Esophagus muscularis mucosa (tissue), 4 donors: Measurements from ENCODE around the gene MCOLN2. TPM values are rescaled to one million over a fixed set of nuclear protein-coding genes. Genes with fewer than 3 reads are reported as not detected.
"Not testable (repeated sequence)": the region's sequence is repeated elsewhere in the genome, so short reads cannot be mapped to it uniquely, and the experiment has no call there.

Experiments
- DNase-seq: peaks from one replicate; pipeline ENCODE4 v3.0.0-alpha.2; 2017; ENCODE audit errors: extremely low spot score
- H3K27ac ChIP-seq, 4 donors: fragments of 200-600 bp; sonication (generic); replicated peaks in 1 of 4; 1 replicate in 3 of 4; 2 replicates in 1 of 4; pipeline ENCODE4 v1.5.1; 2016 to 2019; ENCODE audit warnings: mild to moderate bottlenecking in 1 of 4
- H3K27me3 ChIP-seq, 4 donors: fragments of 200-600 bp; sonication (generic); one replicate each; pipeline versions ENCODE4 v1.5.1 to v1.6.0; 2016 to 2019
- H3K36me3 ChIP-seq, 4 donors: fragments of 200-600 bp; sonication (generic); one replicate each; pipeline ENCODE4 v1.5.1; 2016 to 2019
- H3K4me1 ChIP-seq, 4 donors: fragments of 200-600 bp; sonication (generic); one replicate each; pipeline ENCODE4 v1.5.1; 2016 to 2019
- H3K4me3 ChIP-seq, 4 donors: fragments of 200-600 bp; sonication (generic); 1 replicate in 2 of 4; 2 replicates in 2 of 4; pipeline ENCODE4 v1.5.1; 2016 to 2019; ENCODE audit warnings: mild to moderate bottlenecking in 4 of 4, moderate library complexity in 1 of 4
- H3K9me3 ChIP-seq, 4 donors: fragments of 200-600 bp; sonication (generic); 1 replicate in 3 of 4; 2 replicates in 1 of 4; pipeline ENCODE4 v1.5.1; 2016 to 2019
- EP300 ChIP-seq: sonication (generic); formaldehyde crosslinking; IDR thresholded peaks from one replicate; pipeline ENCODE4 v1.6.1; 2017; ENCODE audit warnings: antibody characterized with exemption
- POLR2A ChIP-seq: fragments of 450-650 bp; IDR thresholded peaks from one replicate; pipeline ENCODE4 v1.6.1; 2017; ENCODE audit warnings: antibody characterized with exemption, moderate library complexity, mild to moderate bottlenecking, low read depth
- POLR2AphosphoS5 ChIP-seq, 2 donors: sonication (generic); formaldehyde crosslinking; IDR thresholded peaks; one replicate each; pipeline ENCODE4 v1.6.1; 2017; ENCODE audit warnings: antibody characterized with exemption in 2 of 2
- WGBS: methylation state at CpG from one replicate; pipeline ENCODE4 v1.1.5; 2018; 5-methylcytosine and 5-hydroxymethylcytosine counted together
- intact Hi-C: fragments of 100-400 bp; cut with DNase I; formaldehyde crosslinking; loops from one replicate; pipeline ENCODE4 v1.15.1; 2023
- total RNA-seq, 4 donors: library from RNA; depleted of rRNA; stranded (reverse); fragments of >200 nt; gene quantifications; one replicate each; pipeline versions ENCODE4 v1.1.0 to v1.2.1, GENCODE V29; 2016
- TF ChIP-seq, protein P1 (sequence below), 3 experiments: fragments of 200-600 bp in 2 of 3; fragments of 450-650 bp in 1 of 3; sonication (generic) in 2 of 3; IDR thresholded peaks; one replicate each; pipeline ENCODE4 v1.5.1; 2017 to 2019; ENCODE audit warnings: antibody characterized with exemption in 3 of 3, mild to moderate bottlenecking in 2 of 3, moderate library complexity in 1 of 3

The MCOLN2 gene
- total RNA-seq, 4 donors from 2014 or later, result under 0.01 to 0.83 (median 0.18) TPM

DNA sequence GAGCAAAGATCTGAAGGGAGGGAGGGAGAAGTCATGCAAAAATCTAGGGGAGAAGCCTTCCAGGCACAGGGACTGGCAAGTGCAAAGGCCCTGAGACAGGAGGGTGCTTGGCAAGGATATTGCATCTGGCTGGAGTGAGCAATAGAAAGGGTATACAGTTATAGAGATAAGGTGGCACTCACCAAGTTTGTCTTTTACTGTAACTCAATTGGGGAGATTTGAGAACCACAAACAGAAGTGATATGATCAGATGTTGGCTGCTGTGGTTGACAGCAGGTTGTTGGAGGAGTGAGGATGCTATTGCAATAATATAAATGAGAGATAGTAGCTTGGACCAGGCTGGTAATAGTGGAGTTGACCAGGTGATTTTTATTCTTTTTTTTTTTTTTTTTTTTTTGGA lies 25.8 kb upstream of the MCOLN2 start:
- no peak for DNase-seq
- TF ChIP-seq POLR2AphosphoS5 (IDR thresholded peaks at IDR 0.05) (no peak), EP300 (no peak), POLR2A (no peak)
- TF ChIP-seq, protein P1, sequence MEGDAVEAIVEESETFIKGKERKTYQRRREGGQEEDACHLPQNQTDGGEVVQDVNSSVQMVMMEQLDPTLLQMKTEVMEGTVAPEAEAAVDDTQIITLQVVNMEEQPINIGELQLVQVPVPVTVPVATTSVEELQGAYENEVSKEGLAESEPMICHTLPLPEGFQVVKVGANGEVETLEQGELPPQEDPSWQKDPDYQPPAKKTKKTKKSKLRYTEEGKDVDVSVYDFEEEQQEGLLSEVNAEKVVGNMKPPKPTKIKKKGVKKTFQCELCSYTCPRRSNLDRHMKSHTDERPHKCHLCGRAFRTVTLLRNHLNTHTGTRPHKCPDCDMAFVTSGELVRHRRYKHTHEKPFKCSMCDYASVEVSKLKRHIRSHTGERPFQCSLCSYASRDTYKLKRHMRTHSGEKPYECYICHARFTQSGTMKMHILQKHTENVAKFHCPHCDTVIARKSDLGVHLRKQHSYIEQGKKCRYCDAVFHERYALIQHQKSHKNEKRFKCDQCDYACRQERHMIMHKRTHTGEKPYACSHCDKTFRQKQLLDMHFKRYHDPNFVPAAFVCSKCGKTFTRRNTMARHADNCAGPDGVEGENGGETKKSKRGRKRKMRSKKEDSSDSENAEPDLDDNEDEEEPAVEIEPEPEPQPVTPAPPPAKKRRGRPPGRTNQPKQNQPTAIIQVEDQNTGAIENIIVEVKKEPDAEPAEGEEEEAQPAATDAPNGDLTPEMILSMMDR (IDR thresholded peaks at IDR 0.05), result no peak
- Histone ChIP-seq H3K27me3 (no peaks in the 10 kb centered on the region), H3K36me3 (no peaks in the 10 kb centered on the region), H3K27ac (no peak overlapping the region), H3K4me3 (no peak overlapping the region), H3K4me1 (no peaks in the 10 kb centered on the region), H3K9me3 (no peaks in the 10 kb centered on the region)
- intact Hi-C loops, result loop anchor here (10.0 kb wide), 1 partner anchor 78 kb away; no protein-coding TSS in a partner anchor

DNA sequence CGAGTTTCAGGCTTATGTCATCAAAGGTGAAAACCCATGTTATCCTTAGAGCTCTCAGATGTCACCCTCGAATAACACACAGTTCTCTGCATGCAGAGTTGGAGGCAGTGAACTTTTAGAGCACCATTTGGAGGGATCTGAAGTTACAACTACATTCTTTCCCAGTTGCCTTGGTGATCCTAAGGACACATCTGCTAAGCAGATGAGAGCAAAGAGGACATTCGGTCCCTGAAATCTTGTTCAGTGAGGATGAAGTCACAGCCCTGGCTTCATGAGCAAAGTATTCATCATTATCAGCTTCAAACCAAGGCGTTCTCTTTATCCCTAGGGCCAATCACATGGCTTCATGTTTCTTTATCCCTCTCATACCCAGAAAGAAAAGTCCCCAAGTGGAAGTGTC lies 23.1 kb upstream of the MCOLN2 start:
- WGBS, result 78% methylated on average over 4 of the region's 4 CpGs
- DNase-seq, result no peak
- intact Hi-C loops, result loop anchor here (10.0 kb wide), 1 partner anchor 75 kb away; no protein-coding TSS in a partner anchor
- H3K9me3 ChIP-seq, result peaks cover 0 to 5% (median 1%) of the 10 kb centered on the region in 4 donors
- TF ChIP-seq POLR2A (no peak), EP300 (no peak), POLR2AphosphoS5 (IDR thresholded peaks at IDR 0.05) (no peak)
- TF ChIP-seq, protein P1 (IDR thresholded peaks at IDR 0.05), result no peak
- H3K4me1 ChIP-seq, result no peaks in the 10 kb centered on the region
- no peaks in the 10 kb centered on the region for H3K27me3 ChIP-seq
- H3K27ac ChIP-seq, result no peak overlapping the region
- H3K36me3 ChIP-seq, result no peaks in the 10 kb centered on the region
- H3K4me3 ChIP-seq, result no peak overlapping the region

- no peak for DNase-seq
- Histone ChIP-seq H3K9me3 (peaks cover 0 to 10% (median 5%) of the 10 kb centered on the region in 4 donors), H3K27me3 (no peaks in the 10 kb centered on the region), H3K27ac (no peak overlapping the region), H3K36me3 (no peaks in the 10 kb centered on the region), H3K4me1 (no peaks in the 10 kb centered on the region), H3K4me3 (no peak overlapping the region)
- intact Hi-C loops, result no loop called here
- no peak for TF ChIP-seq POLR2AphosphoS5 (IDR thresholded peaks at IDR 0.05)
- TF ChIP-seq EP300, result no peak
- TF ChIP-seq POLR2A, result no peak
- TF ChIP-seq, protein P1 (IDR thresholded peaks at IDR 0.05), result no peak
- WGBS, result 76% methylated on average over 1 of the region's 1 CpG
Observed at GRCh38 chr1:85015826-85016225, 18.9 kb upstream of the MCOLN2 start.

DNA sequence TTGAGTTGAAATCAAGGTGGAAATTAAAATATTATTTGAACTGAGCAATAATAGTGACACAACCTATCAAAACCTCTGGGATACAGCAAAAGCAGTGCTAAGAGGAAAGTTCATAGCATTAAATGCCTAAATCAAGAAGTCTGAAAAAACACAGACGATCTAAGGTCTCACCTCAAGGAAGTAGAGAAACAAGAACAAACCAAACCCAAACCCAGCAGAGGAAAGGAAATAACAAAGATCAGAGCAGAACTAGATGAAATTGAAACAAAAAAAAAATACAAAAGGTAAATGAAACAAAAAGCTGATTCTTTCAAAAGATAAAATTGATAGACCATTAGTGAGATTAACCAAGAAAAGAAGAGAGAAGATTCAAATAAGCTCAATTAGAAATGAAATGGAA lies 8.7 kb upstream of the MCOLN2 start:
- H3K9me3 ChIP-seq, H3K36me3 ChIP-seq, H3K4me3 ChIP-seq, DNase-seq, H3K4me1 ChIP-seq, intact Hi-C loops, H3K27ac ChIP-seq: not testable (repeated sequence)
- 93% methylated on average over 1 of the region's 1 CpG for WGBS
- peaks cover 0 to 31% (median 3%) of the 10 kb centered on the region in 4 donors for H3K27me3 ChIP-seq

DNA sequence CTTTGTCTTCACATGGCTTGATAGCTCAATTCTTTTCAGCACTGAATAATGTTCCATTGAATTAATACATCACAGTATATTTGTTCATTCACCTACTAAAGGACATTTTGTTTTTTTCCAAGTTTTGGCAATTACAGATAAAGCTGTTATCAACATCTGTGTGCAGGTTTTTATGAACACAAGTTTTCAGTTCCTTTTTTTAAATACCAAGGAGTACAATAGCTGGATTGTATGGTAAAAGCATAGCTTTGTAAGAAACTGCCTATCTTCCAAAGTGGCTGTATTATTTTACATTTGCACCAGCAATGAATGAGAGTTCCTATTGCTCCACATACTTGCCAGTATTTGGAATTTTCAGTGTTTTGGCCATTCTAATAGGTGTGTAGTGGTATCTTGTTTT lies 4.8 kb upstream of the MCOLN2 start:
- no peak overlapping the region for H3K27ac ChIP-seq
- H3K4me3 ChIP-seq, result no peak overlapping the region
- H3K4me1 ChIP-seq, result peaks cover 14 to 24% (median 20%) of the 10 kb centered on the region in 4 donors
- intact Hi-C loops, result no loop called here
- no peak for DNase-seq
- TF ChIP-seq POLR2AphosphoS5 (IDR thresholded peaks at IDR 0.05) (no peak), POLR2A (no peak), EP300 (no peak)
- TF ChIP-seq, protein P1 (IDR thresholded peaks at IDR 0.05), result no peak
- no peaks in the 10 kb centered on the region for H3K9me3 ChIP-seq
- no peaks in the 10 kb centered on the region for H3K36me3 ChIP-seq
- peaks cover 0 to 67% (median 16%) of the 10 kb centered on the region in 4 donors for H3K27me3 ChIP-seq
